Activated CD4-positive, alpha-beta T cell treated with anti-CD3 and anti-CD28 coated beads, Interleukin-2, amount 50 U/mL, for 48 hours (primary cell): ENCODE results near the gene ACTG1.

Experiments used
- DNase-seq, 2 experiments: peaks; one replicate each; pipeline ENCODE4 v3.0.0-alpha.2; 2020

Gene ACTG1

GRCh38 chr17:81492202-81492601, 20.4 kb downstream of the ACTG1 start:
- DNase-seq = no peak

- DNase-seq = no peak
These were observed 20.8 kb downstream of the ACTG1 start for GRCh38 chr17:81491761-81492160.

GRCh38 chr17:81491181-81491581, 21.4 kb downstream of the ACTG1 start:
- DNase-seq = no peak

- DNase-seq = no peak
These were observed 22.3 kb downstream of the ACTG1 start for GRCh38 chr17:81489998-81490992.

DNA sequence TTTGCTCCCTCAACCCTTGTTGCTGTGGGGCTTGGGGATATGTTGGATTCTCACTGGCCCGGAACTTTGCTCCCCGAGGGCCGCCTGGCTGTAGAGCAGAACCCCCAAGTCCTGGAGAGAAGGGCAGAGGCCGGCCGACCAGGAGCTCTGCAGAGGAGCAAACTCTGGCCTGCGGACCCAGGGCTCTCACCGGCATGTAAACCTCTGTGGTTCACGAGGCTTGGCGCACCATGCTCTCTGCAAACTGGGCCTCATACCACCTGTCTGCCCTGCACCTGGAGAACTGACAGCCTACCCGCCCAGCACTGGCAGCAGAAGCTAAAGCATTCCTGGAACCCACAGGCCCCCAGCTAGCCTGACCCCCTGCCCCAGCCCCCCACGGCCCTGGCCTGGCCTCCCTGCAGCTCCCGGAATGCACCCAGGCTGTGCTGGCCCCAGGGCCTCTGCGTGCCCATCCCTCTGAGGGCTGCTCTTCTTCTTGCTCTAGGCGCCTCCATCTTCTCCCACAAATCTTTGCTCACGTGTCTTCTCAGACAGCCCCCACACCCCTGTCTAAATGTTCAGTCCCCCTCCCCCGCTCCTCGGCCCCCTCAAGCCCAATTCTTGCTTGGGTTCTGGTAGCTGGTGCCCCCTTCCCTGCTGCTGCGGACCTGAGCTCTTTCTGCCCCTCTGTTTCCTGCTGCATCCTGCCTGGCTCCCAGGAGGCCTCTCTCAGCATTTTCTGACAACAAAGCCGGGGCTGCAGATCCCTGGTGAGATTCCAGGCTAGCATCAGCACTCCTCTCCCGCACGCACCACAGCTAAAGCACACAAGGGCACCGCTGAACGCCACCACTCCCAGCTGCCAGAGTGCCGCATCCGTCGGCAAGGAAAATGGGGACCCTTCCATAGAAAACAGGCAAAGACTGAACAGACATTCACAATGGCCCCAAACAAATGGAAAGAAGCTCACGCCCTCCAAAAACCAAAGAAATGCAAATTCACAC, 23.3 kb downstream of the ACTG1 start:
- DNase-seq = no peak

DNA sequence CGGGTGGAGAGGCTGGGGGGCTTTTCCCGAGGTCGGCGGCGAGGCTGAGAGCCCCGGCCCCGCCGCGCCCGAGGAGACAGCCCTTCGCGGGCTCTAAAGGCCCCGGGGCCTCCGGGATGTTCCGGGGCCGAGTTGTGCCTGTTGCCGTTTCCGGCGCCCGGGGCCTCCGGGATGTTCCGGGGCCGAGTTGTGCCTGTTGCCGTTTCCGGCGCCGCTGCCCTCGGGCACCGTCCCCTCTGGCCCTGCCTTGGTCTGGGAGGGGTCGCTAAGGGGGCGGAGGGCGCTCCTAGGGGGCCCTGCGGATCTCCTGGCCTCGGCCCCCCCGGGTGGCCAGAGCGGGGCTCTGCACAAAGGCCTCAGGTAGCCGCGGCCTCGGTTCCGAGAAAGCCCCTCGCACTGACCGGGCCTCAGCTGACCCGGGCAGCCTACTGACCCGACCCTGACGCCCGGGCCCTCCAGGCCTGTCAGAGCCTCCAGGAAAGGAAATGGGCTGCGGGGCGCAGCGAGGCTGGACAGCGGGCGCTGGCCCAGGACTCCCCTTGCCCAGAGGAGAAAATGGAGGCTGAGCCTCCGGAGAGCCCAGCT, 24.2 kb downstream of the ACTG1 start:
- DNase-seq = peak in 1 of 2 experiments; percentile 37

GRCh38 chr17:81487487-81488275, 24.9 kb downstream of the ACTG1 start:
- peak; percentile 76 to 83 for DNase-seq

DNA sequence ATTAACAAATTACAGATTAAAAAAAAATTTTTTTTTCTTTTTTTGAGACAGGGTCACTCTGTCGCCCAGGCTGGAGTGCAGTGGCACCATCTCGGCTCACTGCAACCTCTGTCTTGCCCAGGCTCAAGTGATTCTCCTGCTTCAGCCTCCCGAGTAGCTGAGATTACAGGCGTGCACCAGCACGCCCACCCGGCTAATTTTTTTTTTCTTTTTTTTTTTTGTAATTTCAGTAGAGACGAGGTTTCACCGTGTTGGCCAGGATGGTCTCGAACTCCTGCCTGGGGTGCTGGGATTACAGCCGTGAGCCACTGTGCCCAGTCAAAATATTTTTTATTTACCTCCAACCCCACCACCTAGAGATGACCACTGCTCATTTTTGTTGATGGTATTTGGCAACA, 25.5 kb downstream of the ACTG1 start:
- no peak for DNase-seq

- no peak for DNase-seq
These were observed 26.3 kb downstream of the ACTG1 start for GRCh38 chr17:81486199-81486810.

GRCh38 chr17:81484195-81484979, 28.2 kb downstream of the ACTG1 start:
- peak; percentile 88 to 90 for DNase-seq

GRCh38 chr17:81483862-81484194, 28.8 kb downstream of the ACTG1 start:
- DNase-seq = no peak

- no peak for DNase-seq
These were observed 29.3 kb downstream of the ACTG1 start for GRCh38 chr17:81483085-81483861.

DNA sequence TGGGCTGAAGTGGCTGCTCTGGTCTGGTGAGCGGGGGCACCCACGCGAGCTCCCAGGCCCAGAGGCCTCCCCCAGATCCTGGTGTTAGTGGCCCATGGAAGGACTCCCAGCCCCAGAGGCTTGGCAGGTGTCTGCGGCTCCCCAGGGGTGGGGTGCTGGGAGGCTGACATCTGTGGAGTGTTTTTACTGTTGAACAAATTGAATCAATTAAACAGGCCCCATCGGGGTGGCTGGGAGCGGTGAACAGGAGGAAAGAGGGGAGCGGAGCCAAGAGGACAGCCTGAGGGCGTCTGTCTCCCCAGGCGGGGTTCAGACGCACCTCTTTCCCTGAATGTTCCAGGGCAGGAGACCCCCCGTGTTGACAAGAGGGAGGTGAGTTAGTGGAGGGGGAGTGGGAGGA, 29.9 kb downstream of the ACTG1 start:
- DNase-seq = no peak

DNA sequence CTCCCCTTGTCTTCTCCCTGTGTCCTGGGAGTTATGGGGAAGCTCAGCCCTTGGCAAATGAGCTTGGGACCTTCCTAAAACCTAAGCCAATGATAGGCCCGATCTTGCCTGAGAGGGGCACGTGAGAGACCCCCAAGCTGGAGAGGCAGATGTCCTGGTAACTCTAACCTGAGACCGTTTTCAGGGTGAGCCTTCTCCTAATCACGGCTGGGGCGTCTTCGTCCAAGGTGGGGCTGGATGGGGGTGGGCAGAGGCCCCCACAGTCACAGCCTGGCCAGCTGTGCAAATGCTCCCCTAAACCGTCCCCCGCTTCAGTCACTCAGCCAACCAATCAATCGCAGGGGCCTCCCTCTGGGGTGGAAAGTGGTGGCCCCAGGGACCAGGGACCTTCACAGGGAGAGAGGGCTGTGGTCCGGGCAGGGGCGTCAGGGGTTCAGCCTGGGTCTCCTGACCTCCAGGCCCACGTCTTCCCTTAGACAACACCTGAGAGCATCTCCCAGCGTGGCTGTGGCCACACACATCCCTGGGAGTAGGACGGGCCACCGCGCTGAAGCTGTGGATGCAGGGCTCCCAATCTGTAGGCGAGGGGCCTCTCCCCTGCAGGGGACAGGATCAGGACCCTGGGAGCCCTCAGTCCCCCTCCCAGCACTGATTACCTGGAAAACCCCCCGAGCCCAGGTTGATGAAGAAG, 30.6 kb downstream of the ACTG1 start:
- DNase-seq = no peak

- DNase-seq = peak; percentile 33 to 52
These were observed 31.4 kb downstream of the ACTG1 start for GRCh38 chr17:81481073-81481799.

GRCh38 chr17:81480140-81481072, 32.2 kb downstream of the ACTG1 start:
- DNase-seq = no peak
